HG03439 (cell line): Measurements from ENCODE around the gene GCN1.

Experiments used
- ATAC-seq: cut with Tn5 transposase; IDR thresholded peaks from one replicate; pipeline ENCODE4 v1.9.1; 2021; ENCODE audit warnings: mild to moderate bottlenecking, moderate library complexity; ENCODE audit not compliant: unreplicated experiment

GCN1 gene

DNA sequence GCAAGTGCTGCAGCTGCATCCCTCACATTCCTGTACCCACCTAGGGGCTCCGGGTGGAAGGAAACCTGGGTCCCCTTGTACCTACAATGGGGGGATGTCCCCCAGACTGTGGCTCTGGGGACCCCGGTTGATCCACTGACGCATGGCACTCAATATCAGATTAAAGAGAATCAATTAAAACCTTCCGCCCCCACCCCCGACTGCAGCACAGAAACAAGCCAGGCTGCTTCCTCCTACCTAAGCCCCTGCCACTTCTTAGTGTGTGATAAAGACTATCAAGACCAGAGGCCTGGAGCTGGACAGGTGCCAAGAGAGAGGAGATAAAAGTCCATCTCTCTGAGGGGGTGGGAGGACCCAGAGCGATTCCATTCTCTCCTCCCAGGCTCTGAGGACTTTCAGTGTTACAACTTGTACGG is 34.6 kb upstream of the GCN1 start:
- ATAC-seq, result no peak

DNA sequence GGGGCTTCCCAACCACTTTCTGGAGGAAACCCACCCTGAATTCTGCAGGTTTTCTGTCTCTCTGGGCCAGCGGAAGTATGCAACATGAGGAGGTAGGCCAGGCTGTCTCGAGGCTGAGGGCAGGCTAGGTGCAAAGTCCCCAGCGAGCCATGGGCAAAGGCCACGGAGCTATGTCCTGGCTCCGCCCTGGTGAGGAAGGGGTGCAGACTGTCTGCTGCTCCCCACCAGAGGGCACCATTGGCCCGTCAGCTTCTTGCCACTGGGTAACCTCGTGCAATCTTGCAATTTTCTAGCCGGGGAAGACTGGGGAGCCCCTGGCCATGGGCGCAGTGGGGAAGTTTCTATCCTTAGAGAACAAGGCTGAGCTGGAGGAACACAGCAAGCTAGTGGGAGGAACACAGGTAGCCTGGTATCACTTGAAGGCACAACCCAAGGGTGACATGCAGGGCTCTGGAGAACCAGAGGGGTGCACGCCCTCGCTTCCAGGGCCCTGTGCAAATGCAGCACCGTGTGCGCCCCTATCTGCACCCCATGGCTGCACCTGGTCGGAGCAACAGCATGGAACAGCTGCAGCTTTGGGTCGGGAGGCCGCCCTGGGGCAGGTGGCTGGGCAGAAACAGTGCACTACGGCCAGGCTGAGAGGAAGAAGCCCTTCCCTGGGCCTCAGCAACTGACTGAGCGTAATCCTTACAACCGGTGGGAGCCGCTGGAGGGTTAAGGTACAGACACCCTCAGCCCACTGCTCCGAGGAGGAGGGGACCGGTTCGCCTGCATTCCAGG is 34.0 kb upstream of the GCN1 start:
- no peak for ATAC-seq

DNA sequence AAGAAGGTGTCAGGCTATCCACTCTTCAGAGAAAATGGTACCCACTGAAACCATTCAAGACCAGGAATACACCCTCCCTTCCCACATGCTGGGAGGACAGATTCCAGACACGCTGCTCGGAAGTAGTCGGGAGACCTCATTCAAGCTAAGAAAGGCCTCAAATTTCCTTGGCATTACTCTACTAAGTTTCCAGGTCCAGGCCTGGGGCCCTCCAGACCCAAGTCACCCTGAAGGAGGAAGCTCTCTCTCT is 33.5 kb upstream of the GCN1 start:
- no peak for ATAC-seq

GRCh38 chr12:120227233-120228040 is 32.9 kb upstream of the GCN1 start:
- no peak for ATAC-seq

GRCh38 chr12:120225852-120226640 is 31.5 kb upstream of the GCN1 start:
- ATAC-seq, result no peak

GRCh38 chr12:120225200-120225558 is 30.7 kb upstream of the GCN1 start:
- no peak for ATAC-seq

DNA sequence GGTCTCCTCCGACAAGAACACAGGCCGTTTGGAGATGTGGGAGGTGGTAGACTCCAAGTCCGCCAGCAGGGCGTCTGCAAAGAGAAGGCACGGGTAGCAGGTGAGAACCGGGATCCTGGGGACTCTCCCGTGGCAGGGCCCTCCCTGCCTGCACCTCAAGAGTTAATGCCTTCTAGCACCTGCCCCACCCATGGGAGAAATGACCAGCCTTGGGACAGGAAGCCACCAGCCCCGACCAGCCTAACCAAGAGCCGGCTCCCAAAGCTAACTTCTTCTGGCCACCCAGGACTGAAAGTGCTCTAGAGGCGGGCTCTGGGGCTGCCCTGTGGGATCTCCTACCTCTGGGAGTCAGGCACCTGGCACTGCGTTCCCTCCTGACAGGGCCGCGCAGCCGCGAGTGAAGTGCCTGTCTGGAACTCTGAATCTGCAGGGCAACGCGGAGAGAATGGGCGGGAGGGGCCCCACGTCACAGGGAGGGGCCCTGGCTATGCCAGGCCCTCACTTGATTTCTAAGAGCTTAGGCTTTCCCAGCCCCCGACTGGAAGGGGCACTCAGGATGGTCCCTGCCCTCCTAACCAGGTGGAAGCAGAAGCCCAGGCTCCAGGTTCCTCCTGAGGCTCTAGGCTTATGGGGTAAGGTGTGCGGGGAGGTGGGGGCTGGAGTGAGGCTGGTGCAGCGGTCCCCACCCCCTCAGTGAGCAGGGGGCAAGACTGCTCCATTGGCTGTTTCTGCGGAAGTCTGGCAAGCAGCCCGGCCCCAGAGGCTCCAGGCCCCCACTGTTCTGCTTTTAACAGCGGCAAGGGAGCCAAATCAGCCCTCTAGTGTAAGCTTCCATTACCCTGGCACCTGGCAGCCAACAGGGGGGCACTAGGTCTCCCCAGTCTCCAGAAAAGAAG is 30.0 kb upstream of the GCN1 start:
- no peak for ATAC-seq

DNA sequence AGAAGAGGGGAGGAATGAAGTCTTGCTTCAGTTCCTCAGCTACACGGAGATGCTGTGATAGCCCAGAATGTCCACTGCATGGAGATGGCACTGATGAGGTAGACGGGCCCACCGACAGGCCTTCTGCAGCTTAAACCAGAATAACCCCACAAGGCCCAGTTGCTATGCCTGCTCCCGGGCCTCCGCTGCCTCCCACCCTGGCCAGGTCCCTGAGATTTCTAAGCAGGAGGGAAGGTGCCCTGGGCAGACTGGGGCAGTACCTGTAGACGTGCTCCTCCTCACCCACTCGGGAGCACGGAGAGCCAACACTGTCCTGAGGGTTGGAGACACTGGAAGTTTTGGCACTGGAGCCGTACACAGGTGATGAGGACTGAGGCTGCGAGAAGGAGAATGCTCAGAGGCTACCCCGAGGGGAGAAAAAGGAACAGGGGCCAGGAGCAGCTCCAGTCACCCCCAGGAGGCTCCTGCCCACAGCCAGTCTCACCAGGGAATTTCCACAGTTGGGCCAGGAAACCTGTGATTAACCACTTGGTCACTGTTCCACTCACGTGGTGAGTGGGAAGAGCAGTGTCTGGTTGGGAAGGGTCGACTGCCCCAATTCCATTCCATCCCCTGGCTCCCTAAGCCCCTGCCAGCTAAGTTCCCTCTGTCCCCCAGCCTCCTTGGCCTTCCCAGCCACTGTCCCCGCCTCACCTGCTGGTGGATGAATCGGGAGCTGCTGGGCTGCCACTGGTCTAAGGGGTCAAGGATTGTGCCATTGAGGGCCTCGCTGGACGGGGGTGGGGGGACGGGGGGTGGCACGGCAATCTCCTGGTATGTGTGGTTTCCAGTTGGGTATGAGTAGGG is 29.2 kb upstream of the GCN1 start:
- ATAC-seq, result no peak

DNA sequence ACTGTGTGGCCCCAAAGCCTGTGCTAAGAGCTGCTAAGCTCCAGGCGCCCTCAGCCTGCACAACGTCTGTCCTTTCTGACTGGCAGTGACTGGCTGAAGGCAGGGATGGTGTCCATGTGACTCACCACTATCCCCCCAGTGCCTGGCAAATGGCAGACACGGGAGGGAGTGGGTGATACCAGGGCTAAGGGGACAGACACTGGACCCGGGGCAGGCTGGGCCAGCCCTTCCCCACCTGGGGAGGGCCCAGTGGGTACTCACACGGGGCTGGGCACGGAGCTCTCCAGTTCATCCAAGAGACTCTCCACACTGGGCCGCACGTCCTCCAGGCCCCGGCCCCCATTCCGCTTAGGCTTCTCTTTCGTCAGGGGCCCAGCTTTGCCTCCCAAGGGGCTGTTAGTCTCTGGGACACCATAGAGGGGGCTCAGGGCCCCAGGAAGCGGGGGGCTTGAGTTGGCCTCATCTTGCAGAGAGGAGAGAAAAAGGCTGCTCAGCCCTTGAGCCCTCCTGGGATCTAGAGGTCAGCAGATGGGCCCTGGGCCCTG is 27.8 kb upstream of the GCN1 start:
- ATAC-seq, result no peak

GRCh38 chr12:120221576-120221900 is 27.0 kb upstream of the GCN1 start:
- no peak for ATAC-seq

DNA sequence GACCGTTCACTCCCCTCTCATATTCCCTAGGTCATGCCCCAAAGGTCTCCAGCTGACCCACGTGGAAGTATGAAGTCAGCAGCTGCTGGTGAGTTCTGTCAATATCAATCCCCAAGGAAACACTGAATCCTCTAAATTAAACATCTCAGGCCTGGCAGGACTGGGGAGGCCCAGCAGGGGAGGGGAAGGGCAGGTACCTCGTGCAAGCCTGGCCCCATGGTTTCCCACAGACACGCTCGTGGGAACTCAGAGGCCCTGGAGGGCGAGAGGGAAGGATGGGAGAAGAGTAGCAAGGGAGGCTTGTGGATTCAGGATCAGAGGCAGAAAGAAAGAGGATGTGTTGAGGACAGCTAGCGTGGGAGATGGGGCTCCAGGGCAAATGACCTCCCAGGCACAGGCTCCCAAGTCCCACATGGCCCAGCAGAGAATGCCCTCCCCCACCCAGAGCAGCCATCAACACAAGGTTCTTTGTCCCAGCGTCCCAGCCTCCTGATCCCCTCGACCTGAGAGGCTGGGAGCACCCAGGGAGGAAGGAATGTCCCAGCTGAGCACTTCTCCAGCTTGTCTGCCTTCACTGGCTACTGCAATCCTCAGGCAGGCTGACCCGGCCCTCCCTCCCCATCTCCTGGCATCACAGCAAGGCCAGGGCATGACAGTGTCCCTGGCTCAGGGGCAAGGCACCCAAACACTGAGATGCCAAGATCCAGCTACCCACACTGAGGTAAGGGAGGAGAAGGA is 26.5 kb upstream of the GCN1 start:
- ATAC-seq, result no peak

- no peak for ATAC-seq
Measured at GRCh38 chr12:120218680-120219606, 24.4 kb upstream of the GCN1 start.

GRCh38 chr12:120216742-120217605 is 22.5 kb upstream of the GCN1 start:
- no peak for ATAC-seq

DNA sequence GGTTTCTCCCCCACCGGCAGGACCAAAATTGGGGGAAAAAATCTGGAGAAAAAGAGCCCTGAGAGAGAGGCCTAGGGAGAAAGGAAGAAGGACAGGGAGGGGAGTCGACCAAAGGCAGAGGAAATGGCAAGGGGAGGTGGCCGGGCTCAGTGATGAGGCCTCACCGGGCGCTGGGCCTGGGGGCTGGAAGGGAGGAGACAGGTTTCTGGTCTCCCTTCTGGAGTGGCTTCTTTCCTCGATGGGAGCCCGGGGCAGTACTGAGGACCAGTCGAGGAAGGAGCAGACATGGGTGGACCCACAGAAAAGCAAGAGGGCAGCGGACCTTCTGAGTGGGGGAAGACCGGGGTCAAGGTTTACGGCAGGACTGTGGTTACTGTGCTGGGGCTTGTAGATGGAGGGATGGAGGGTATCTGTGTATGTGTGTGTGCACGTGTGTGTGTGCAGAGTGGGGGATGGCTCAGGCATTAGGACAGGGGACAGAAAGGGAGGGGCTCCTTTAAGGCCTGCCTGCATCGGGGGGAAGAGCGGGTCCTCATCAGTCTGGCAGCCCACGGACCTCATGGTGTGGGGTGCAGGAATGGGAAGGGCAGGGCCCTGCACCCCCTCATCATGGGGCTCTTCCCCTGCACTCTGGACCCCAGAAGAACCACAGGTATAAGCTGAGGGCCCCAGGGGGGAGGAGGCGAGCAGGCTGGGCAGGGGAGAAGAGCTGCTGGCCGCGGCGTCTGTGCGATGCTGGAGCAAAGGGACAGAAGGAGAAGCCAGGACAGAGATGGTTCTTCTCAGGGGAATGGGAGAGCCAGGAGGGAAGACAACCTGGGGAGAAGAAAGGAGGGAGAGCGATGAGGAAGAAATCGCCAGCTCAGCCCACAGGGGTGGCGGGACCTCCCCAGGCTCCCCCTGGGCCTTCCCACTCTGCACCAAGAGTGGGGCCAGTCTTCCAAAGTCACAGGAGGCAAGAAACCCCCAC is 21.5 kb upstream of the GCN1 start:
- ATAC-seq, result no peak

DNA sequence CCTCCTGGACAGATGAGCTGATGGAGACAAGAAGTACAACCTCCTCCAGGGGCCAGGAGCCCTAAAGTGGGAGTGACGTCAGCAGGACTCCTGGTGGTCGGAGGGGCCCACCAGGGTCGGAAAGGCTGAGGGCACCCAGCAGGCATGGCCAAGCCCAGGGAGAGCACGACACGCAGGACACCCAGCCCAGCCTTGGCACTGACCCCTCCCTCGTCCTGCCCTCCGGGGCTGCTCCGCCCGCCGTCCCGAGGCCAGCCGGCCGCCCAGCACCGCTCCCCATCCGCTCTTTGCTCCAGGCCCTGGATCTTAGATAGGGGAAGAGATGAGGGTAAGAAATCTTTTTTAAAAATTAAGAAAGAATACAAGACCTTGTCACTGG is 20.8 kb upstream of the GCN1 start:
- ATAC-seq, result no peak
